Measurements from ENCODE around the gene ALPP.

- TF ChIP-seq YY1 (IDR thresholded peaks at IDR 0.05; ENCODE audit: insufficient read depth, insufficient read length) (no peak), ZNF274 (IDR thresholded peaks at IDR 0.05; ENCODE audit: low read depth, low read length) (no peak), SUZ12 (IDR thresholded peaks at IDR 0.05; ENCODE audit: extremely low read depth, insufficient read depth, insufficient read length) (no peak)
These were observed 19.9 kb downstream of the ALPP start for GRCh38 chr2:232398293-232399034.

All from NT2/D1 (cell line).